Neural cell (in vitro differentiated cells): Measurements from ENCODE around the gene CLIP1. TPM values are rescaled to one million over a fixed set of nuclear protein-coding genes. Genes with fewer than 3 reads are reported as not detected.

Experiments
- H2AFZ ChIP-seq: fragments of 200-600, 300-800 bp; sonication (generic), shearing (Covaris generic); 2 replicates; pipeline ENCODE4 v1.6.0; 2014; ENCODE audit warnings: low read depth, mild to moderate bottlenecking, antibody characterized with exemption, low read length, moderate library complexity
- H3F3A ChIP-seq: fragments of 200-600 bp; shearing (Covaris generic); 2 replicates; pipeline ENCODE4 v1.6.1; 2016; ENCODE audit warnings: mild to moderate bottlenecking, moderate library complexity, mixed read lengths, antibody characterized with exemption, low read length; ENCODE audit not compliant: insufficient read depth, poor library complexity, severe bottlenecking
- H3K27ac ChIP-seq: fragments of 200-600, 300-800 bp; sonication (generic), shearing (Covaris generic); 2 replicates; pipeline ENCODE4 v1.5.1; 2014; ENCODE audit warnings: mild to moderate bottlenecking, low read length, moderate library complexity
- H3K27me3 ChIP-seq: fragments of 300-800, 200-600 bp; sonication (generic), shearing (Covaris generic); 2 replicates; pipeline ENCODE4 v1.6.0; 2014; ENCODE audit warnings: mild to moderate bottlenecking, low read depth, low read length, moderate library complexity; ENCODE audit not compliant: insufficient read depth
- H3K36me3 ChIP-seq: fragments of 300-800, 200-600 bp; sonication (generic), shearing (Covaris generic); 2 replicates; pipeline ENCODE4 v1.5.1; 2014; ENCODE audit warnings: mild to moderate bottlenecking, antibody characterized with exemption, low read length, moderate library complexity; ENCODE audit not compliant: insufficient read depth
- H3K4me2 ChIP-seq: fragments of 300-800, 200-600 bp; sonication (generic), shearing (Covaris generic); 2 replicates; pipeline ENCODE4 v1.6.0; 2014; ENCODE audit warnings: mild to moderate bottlenecking, low read length
- H3K4me3 ChIP-seq: fragments of 300-800, 200-600 bp; sonication (generic), shearing (Covaris generic); 2 replicates; pipeline ENCODE4 v1.5.1; 2014; ENCODE audit warnings: mild to moderate bottlenecking, low read length, moderate library complexity
- H3K79me2 ChIP-seq: fragments of 200-600 bp; shearing (Covaris generic); replicated peaks from 2 replicates; pipeline ENCODE4 v1.6.0; 2014; ENCODE audit warnings: mild to moderate bottlenecking, low read length, moderate library complexity; ENCODE audit not compliant: insufficient read depth
- H3K9ac ChIP-seq: fragments of 300-800, 200-600 bp; sonication (generic), shearing (Covaris generic); 2 replicates; pipeline ENCODE4 v1.6.1; 2016; ENCODE audit warnings: mild to moderate bottlenecking, low read length, mixed read lengths
- H3K9me2 ChIP-seq: fragments of 200-600 bp; shearing (Covaris generic); 2 replicates; pipeline ENCODE4 v1.6.1; 2016; ENCODE audit warnings: mild to moderate bottlenecking, low read length, mixed read lengths; ENCODE audit not compliant: insufficient read depth
- H3K9me3 ChIP-seq: fragments of 200-600, 300-800 bp; sonication (generic), shearing (Covaris generic); 2 replicates; pipeline ENCODE4 v1.6.1; 2016; ENCODE audit warnings: mild to moderate bottlenecking, mixed run types, low read length, moderate library complexity, mixed read lengths
- H4K20me1 ChIP-seq: fragments of 200-600 bp; shearing (Covaris generic); 2 replicates; pipeline ENCODE4 v1.6.1; 2016; ENCODE audit warnings: mild to moderate bottlenecking, mixed run types; ENCODE audit not compliant: insufficient read depth
- EP300 ChIP-seq: fragments of 450-650 bp; conservative IDR thresholded peaks from 2 replicates; pipeline ENCODE4 v1.6.1; 2014; ENCODE audit warnings: antibody characterized with exemption, mild to moderate bottlenecking, moderate library complexity; ENCODE audit not compliant: poor library complexity, severe bottlenecking
- EZH2 ChIP-seq: fragments of 200-600, 300-800 bp; shearing (Covaris generic), sonication (generic); IDR thresholded peaks from 2 replicates; pipeline ENCODE4 v1.6.1; 2014; ENCODE audit warnings: antibody characterized with exemption, low read length, borderline replicate concordance, mild to moderate bottlenecking; ENCODE audit not compliant: insufficient read depth, poor library complexity, severe bottlenecking
- MXI1 ChIP-seq: fragments of 450-650 bp; conservative IDR thresholded peaks from 2 replicates; pipeline ENCODE4 v1.6.1; 2014; ENCODE audit warnings: antibody characterized with exemption, mild to moderate bottlenecking; ENCODE audit not compliant: poor library complexity, severe bottlenecking
- POLR2AphosphoS5 ChIP-seq: IDR thresholded peaks from 2 replicates; pipeline ENCODE4 v1.6.1; 2012
- RAD21 ChIP-seq: fragments of 450-650 bp; conservative IDR thresholded peaks from 2 replicates; pipeline ENCODE4 v1.6.1; 2014; ENCODE audit warnings: antibody characterized with exemption, mild to moderate bottlenecking, moderate library complexity
- SMC3 ChIP-seq: fragments of 450-650 bp; conservative IDR thresholded peaks from 2 replicates; pipeline ENCODE4 v1.6.1; 2014; ENCODE audit warnings: antibody characterized with exemption, mild to moderate bottlenecking, moderate library complexity; ENCODE audit not compliant: poor library complexity
- TAF1 ChIP-seq: IDR thresholded peaks from 2 replicates; pipeline ENCODE4 v1.6.1; 2012; ENCODE audit warnings: low read depth
- polyA plus RNA-seq: library from polyadenylated mRNA; depleted of rRNA; stranded (reverse); fragments of >200 nt; gene quantifications from 2 replicates; pipeline ENCODE4 v1.2.3, GENCODE V29; 2014
- TF ChIP-seq, protein P1 (sequence below): IDR thresholded peaks from 2 replicates; pipeline ENCODE4 v1.6.1; 2012; ENCODE audit warnings: borderline replicate concordance
- TF ChIP-seq, protein P2 (sequence below): fragments of 450-650 bp; IDR thresholded peaks from 2 replicates; pipeline ENCODE4 v1.5.1; 2014; ENCODE audit warnings: antibody characterized with exemption, mild to moderate bottlenecking, moderate library complexity; ENCODE audit not compliant: poor library complexity, severe bottlenecking

CLIP1 gene
- polyA plus RNA-seq, 1 donor from 2014 or later, result 67.4 TPM

DNA sequence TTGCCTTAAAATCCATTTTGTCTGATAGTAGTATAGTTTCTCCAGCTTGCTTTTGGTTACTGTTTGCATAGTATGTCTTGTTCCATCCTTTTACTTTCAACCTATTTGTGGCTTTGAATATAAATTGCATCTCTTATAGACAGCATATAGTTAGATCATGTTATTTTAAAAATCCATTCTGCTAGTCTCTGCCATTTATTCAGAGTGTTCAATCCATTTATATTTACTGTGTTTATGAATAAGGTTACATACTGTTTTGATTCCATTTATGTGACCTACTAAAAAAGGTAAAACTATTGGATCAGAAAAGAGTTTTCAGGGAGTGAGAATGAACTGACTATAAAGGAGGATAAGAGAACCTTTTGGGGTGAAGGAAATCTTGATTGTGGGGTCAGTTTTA lies 126.6 kb downstream of the CLIP1 start:
- TF ChIP-seq EZH2, result no peak
- TF ChIP-seq POLR2AphosphoS5, result no peak
- TF ChIP-seq, protein P1, sequence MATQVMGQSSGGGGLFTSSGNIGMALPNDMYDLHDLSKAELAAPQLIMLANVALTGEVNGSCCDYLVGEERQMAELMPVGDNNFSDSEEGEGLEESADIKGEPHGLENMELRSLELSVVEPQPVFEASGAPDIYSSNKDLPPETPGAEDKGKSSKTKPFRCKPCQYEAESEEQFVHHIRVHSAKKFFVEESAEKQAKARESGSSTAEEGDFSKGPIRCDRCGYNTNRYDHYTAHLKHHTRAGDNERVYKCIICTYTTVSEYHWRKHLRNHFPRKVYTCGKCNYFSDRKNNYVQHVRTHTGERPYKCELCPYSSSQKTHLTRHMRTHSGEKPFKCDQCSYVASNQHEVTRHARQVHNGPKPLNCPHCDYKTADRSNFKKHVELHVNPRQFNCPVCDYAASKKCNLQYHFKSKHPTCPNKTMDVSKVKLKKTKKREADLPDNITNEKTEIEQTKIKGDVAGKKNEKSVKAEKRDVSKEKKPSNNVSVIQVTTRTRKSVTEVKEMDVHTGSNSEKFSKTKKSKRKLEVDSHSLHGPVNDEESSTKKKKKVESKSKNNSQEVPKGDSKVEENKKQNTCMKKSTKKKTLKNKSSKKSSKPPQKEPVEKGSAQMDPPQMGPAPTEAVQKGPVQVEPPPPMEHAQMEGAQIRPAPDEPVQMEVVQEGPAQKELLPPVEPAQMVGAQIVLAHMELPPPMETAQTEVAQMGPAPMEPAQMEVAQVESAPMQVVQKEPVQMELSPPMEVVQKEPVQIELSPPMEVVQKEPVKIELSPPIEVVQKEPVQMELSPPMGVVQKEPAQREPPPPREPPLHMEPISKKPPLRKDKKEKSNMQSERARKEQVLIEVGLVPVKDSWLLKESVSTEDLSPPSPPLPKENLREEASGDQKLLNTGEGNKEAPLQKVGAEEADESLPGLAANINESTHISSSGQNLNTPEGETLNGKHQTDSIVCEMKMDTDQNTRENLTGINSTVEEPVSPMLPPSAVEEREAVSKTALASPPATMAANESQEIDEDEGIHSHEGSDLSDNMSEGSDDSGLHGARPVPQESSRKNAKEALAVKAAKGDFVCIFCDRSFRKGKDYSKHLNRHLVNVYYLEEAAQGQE, result no peak
- no peak for TF ChIP-seq SMC3
- no peak for TF ChIP-seq TAF1
- TF ChIP-seq RAD21, result no peak
- no peak for TF ChIP-seq EP300
- TF ChIP-seq, protein P2, sequence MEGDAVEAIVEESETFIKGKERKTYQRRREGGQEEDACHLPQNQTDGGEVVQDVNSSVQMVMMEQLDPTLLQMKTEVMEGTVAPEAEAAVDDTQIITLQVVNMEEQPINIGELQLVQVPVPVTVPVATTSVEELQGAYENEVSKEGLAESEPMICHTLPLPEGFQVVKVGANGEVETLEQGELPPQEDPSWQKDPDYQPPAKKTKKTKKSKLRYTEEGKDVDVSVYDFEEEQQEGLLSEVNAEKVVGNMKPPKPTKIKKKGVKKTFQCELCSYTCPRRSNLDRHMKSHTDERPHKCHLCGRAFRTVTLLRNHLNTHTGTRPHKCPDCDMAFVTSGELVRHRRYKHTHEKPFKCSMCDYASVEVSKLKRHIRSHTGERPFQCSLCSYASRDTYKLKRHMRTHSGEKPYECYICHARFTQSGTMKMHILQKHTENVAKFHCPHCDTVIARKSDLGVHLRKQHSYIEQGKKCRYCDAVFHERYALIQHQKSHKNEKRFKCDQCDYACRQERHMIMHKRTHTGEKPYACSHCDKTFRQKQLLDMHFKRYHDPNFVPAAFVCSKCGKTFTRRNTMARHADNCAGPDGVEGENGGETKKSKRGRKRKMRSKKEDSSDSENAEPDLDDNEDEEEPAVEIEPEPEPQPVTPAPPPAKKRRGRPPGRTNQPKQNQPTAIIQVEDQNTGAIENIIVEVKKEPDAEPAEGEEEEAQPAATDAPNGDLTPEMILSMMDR, result no peak
- TF ChIP-seq MXI1, result no peak
- Histone ChIP-seq H3K9me3 (no peaks in the 10 kb centered on the region), H3K79me2 (no peaks in the 10 kb centered on the region), H3F3A (no peaks in the 10 kb centered on the region), H3K4me3 (no peak overlapping the region), H3K27ac (no peak overlapping the region), H3K36me3 (no peaks in the 10 kb centered on the region), H3K27me3 (no peaks in the 10 kb centered on the region), H3K9me2 (no peaks in the 10 kb centered on the region), H3K4me2 (no peak overlapping the region), H2AFZ (no peak overlapping the region), H4K20me1 (no peaks in the 10 kb centered on the region), H3K9ac (no peak overlapping the region)

DNA sequence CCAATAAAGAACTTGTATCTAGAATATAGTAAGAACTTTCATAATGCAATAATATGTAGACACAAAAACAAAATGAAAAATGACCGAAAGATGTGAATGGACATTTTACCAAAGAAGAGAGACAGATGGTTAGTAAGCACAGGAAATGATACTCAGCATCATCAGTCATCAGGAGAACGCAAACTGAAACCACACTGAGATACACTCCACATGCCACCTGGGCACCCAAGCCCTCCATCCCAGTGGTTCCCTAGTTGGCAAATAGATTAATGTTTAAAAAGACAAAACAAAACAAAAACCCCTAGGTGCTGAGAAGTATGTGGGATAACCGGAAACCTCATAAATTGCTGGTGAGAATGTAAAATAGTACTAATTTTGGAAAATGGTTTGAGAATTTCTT lies 129.4 kb downstream of the CLIP1 start:
- no peaks in the 10 kb centered on the region for H3F3A ChIP-seq
- H3K4me2 ChIP-seq, result no peak overlapping the region
- H3K27ac ChIP-seq, result no peak overlapping the region
- no peak overlapping the region for H2AFZ ChIP-seq
- TF ChIP-seq EZH2, result no peak
- TF ChIP-seq RAD21, result no peak
- no peak for TF ChIP-seq EP300
- TF ChIP-seq MXI1, result no peak
- TF ChIP-seq, protein P2, result no peak
- TF ChIP-seq SMC3, result no peak
- TF ChIP-seq TAF1, result no peak
- TF ChIP-seq, protein P1, result no peak
- TF ChIP-seq POLR2AphosphoS5, result no peak
- no peaks in the 10 kb centered on the region for H3K9me2 ChIP-seq
- no peak overlapping the region for H3K4me3 ChIP-seq
- H3K9me3 ChIP-seq, result no peaks in the 10 kb centered on the region
- no peaks in the 10 kb centered on the region for H3K27me3 ChIP-seq
- no peak overlapping the region for H3K9ac ChIP-seq
- H3K79me2 ChIP-seq, result no peaks in the 10 kb centered on the region
- H3K36me3 ChIP-seq, result no peaks in the 10 kb centered on the region
- no peaks in the 10 kb centered on the region for H4K20me1 ChIP-seq
